ENCODE data around the gene COLEC12.

DNA sequence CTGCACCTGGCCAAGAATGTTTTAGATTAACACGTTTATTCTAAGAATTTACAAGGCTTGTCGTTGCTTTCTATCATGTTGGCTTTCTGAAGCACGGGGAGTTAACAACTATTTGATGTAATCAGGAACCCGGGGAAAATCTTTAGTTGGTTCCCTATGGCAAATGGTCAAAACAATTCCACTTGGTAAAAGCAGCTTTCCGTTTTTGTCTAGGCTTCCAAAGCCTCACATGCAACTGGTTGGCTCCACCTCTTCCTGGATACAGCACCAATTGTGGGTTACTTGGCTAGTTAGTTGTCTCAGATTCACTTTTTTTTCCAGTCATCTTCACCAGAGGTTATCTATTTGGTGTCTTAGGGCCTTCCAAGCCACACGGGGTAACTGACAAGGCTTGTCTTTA, 2.8 kb downstream of the COLEC12 start:
- TF ChIP-seq, protein P1, sequence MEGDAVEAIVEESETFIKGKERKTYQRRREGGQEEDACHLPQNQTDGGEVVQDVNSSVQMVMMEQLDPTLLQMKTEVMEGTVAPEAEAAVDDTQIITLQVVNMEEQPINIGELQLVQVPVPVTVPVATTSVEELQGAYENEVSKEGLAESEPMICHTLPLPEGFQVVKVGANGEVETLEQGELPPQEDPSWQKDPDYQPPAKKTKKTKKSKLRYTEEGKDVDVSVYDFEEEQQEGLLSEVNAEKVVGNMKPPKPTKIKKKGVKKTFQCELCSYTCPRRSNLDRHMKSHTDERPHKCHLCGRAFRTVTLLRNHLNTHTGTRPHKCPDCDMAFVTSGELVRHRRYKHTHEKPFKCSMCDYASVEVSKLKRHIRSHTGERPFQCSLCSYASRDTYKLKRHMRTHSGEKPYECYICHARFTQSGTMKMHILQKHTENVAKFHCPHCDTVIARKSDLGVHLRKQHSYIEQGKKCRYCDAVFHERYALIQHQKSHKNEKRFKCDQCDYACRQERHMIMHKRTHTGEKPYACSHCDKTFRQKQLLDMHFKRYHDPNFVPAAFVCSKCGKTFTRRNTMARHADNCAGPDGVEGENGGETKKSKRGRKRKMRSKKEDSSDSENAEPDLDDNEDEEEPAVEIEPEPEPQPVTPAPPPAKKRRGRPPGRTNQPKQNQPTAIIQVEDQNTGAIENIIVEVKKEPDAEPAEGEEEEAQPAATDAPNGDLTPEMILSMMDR (conservative IDR thresholded peaks at IDR 0.05): no peak
- TF ChIP-seq ZFX (IDR thresholded peaks at IDR 0.05): no peak
